ENCODE measurements around the gene BLVRB.

GRCh38 chr19:40441719-40442253, 23.8 kb downstream of the BLVRB start:
- TF ChIP-seq CTCF (IDR thresholded peaks at IDR 0.05; ENCODE audit: low read depth, low read length) = no peak
- TF ChIP-seq EZH2phosphoT487 (IDR thresholded peaks at IDR 0.05; ENCODE audit: low read depth) = no peak
